ENCODE data around the gene KANK4. TPM values are rescaled to one million over a fixed set of nuclear protein-coding genes. Genes with fewer than 3 reads are reported as not detected.

Gene KANK4
- total and polyA plus RNA-seq, 12 donors, result 0.04 to 0.61 (median 0.19) TPM

DNA sequence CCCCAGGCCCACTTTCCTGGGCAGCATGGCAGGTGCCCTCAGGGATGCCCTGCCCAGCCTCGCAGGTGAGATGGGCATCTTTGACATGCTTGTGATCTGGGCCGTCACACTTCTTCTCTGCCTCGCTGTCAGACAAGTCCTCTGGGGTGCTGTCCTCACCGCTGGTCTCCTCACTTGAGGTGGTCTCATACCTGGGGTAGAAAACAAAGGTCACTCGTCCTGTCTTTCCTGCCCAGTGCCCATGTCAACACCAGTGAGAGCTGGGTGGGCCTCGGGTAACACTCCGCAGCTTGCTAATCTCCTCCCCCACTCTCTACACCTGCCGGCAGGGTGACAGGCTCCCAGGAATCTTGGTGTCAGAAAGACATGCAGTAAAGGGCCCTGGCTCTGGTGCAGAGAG, 50.9 kb downstream of the KANK4 start:
- no peaks in the 10 kb centered on the region for H3K9me3 ChIP-seq
- 85% methylated on average over 8 of the region's 8 CpGs for WGBS, 2 donors
- H3K27me3 ChIP-seq, result no peaks in the 10 kb centered on the region
- intact Hi-C loops (cut with DNase I), result no loop called here
- no peaks in the 10 kb centered on the region for H3K36me3 ChIP-seq
- TF ChIP-seq, protein P1, sequence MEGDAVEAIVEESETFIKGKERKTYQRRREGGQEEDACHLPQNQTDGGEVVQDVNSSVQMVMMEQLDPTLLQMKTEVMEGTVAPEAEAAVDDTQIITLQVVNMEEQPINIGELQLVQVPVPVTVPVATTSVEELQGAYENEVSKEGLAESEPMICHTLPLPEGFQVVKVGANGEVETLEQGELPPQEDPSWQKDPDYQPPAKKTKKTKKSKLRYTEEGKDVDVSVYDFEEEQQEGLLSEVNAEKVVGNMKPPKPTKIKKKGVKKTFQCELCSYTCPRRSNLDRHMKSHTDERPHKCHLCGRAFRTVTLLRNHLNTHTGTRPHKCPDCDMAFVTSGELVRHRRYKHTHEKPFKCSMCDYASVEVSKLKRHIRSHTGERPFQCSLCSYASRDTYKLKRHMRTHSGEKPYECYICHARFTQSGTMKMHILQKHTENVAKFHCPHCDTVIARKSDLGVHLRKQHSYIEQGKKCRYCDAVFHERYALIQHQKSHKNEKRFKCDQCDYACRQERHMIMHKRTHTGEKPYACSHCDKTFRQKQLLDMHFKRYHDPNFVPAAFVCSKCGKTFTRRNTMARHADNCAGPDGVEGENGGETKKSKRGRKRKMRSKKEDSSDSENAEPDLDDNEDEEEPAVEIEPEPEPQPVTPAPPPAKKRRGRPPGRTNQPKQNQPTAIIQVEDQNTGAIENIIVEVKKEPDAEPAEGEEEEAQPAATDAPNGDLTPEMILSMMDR (IDR thresholded peaks at IDR 0.05), result no peak
- no peaks in the 10 kb centered on the region for H3K4me1 ChIP-seq
- ATAC-seq, result no peak
- H3K4me3 ChIP-seq, result no peak overlapping the region
- H3K27ac ChIP-seq, result no peak overlapping the region
- no peak for DNase-seq

DNA sequence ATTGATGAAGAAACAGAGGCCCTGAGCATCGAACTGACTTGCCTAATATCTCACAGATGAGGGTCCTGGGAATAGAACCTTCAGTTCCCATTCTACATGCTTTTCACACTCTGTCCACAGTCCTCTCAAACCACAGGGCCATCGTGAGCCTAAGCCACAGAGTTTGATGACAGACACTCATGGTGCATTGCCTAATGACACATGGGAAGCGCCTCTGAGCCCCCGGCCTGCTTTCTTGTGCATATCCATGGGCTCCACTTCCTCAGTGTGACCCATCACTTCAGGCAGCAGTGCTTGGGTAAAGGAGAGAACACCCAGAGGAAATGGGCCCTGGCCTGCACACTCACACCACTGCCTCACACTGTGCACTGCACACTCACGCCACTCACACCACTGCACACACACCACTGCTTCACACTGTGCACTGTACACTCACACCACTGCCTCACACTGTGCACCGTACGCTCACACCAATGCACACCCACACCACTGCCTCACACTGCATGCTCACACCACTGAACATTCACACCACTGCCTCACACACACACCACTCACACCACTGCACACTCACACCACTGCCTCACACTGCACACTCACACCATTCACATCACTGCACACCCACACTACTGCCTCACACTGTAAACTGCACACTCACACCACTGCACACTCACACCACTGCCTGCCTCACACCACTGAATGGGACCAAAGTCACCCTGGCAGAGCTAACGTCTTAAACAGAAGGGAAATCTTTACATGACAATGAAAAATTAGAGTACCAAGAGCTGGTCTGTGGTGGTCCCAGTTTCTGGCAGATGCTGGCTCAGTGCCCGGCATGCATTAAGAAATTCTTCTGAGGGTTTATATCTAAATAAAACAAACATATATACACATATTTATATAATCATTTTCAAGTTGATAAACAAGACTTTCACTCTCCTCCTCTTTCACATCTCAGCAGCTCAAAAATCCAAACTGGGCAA, 53.0 kb downstream of the KANK4 start:
- H3K27me3 ChIP-seq, result peaks cover 0 to 5% (median 0%) of the 10 kb centered on the region in 7 donors
- no peak overlapping the region for H3K27ac ChIP-seq
- intact Hi-C loops (cut with DNase I), result no loop called here
- H3K4me3 ChIP-seq, result no peak overlapping the region
- 85 to 88% methylated on average over 9 of the region's 9 CpGs for WGBS, 2 donors
- DNase-seq (no peak), ATAC-seq (no peak)
- no peaks in the 10 kb centered on the region for H3K36me3 ChIP-seq
- TF ChIP-seq, protein P1 (IDR thresholded peaks at IDR 0.05), result no peak
- no peaks in the 10 kb centered on the region for H3K4me1 ChIP-seq
- H3K9me3 ChIP-seq, result no peaks in the 10 kb centered on the region

DNA sequence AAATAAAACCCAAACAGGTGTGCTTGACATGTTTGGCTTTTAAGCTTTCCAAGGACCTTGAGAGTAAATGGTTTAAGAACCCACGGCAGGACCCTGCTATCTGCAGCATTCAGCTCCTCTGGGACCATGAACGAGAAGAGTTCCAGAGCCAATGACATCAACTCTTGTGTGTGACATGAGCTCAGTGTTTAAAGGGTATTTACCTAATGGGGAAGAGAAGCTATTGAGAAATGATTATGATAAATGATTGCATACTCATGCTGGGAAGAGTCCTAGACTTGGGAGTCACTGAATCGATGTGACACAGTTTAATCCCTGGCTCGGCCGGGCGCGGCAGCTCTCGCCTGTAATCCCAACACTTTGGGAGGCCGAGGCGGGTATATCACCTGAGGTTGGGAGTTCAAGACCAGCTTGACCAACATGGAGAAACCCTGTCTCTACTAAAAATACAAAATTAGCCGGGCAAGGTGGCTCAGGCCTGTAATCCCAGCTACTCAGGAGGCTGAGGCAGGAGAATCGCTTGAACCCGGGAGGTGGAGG, 55.4 kb downstream of the KANK4 start:
- intact Hi-C loops (cut with DNase I), result no loop called here
- DNase-seq (no peak), ATAC-seq (no peak)
- Histone ChIP-seq H3K4me3 (no peak overlapping the region), H3K27ac (no peak overlapping the region), H3K4me1 (no peaks in the 10 kb centered on the region), H3K36me3 (no peaks in the 10 kb centered on the region), H3K9me3 (no peaks in the 10 kb centered on the region), H3K27me3 (peaks cover 0 to 10% (median 0%) of the 10 kb centered on the region in 7 donors)
- 83 to 89% methylated on average over 13 of the region's 13 CpGs for WGBS, 2 donors
- TF ChIP-seq, protein P1 (IDR thresholded peaks at IDR 0.05), result no peak

DNA sequence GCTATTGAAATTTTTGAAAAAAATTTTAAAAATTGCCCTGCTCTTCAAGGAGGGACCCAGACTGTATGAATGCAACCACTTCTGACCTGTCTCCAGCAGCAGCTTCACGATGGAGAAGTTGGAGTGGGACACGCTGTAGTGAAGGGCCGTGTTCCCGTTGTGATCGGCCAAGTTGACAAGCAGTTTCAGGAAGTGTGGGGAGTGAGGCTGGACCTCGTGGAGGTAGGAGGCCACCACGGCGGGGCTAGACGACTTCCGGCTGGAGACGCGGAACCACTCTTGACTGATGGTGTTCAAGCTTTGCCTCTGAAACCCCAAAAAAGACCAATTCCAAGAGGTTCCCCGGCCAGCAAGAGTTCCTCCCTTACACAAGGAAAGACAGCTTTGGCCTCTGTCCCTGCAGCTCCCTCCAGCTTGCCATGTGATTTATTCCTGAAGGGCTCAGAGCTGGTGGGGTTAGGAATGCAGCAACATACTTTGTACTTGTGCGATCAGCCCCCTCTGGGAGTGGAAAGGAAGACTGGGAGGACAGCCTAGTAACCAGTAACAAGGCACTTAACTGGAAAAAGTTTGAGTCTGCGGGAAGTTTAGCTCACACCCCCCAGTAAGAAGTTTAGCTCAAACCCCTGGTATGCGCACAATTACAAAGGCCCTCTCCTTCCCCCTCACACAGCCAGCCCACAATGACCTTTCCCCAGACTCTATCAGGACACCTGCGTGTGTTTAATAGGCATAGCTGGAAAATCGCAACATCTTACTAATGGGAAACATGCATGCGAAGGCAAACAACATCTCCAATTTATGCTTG, 56.0 kb downstream of the KANK4 start:
- no peaks in the 10 kb centered on the region for H3K36me3 ChIP-seq
- H3K9me3 ChIP-seq, result no peaks in the 10 kb centered on the region
- H3K4me1 ChIP-seq, result no peaks in the 10 kb centered on the region
- ATAC-seq (no peak), DNase-seq (no peak)
- H3K4me3 ChIP-seq, result no peak overlapping the region
- H3K27ac ChIP-seq, result no peak overlapping the region
- intact Hi-C loops (cut with DNase I), result no loop called here
- peaks cover 0 to 10% (median 0%) of the 10 kb centered on the region in 7 donors for H3K27me3 ChIP-seq
- TF ChIP-seq, protein P1 (IDR thresholded peaks at IDR 0.05), result no peak
- WGBS, 2 donors, result 69 to 71% methylated on average over 19 of the region's 19 CpGs
